Bronchial epithelial cell (primary cell): Measurements from ENCODE around the gene TLE5. TPM values are rescaled to one million over a fixed set of nuclear protein-coding genes. Genes with fewer than 3 reads are reported as not detected.

ENCODE experiments used
- DNase-seq: peaks from one replicate; pipeline ENCODE4 v3.0.0-alpha.2; 2010; ENCODE audit warnings: low read depth
- FAIRE-seq: peaks from 2 replicates; lab custom pipeline; 2011; peaks lifted over from hg19 to GRCh38; lab: Jason Lieb, UNC
- H3K27me3 ChIP-seq: 2 replicates; pipeline ENCODE4 v1.5.1; 2011; ENCODE audit warnings: low read length; ENCODE audit not compliant: control insufficient read depth, insufficient read depth
- H3K36me3 ChIP-seq: 2 replicates; pipeline ENCODE4 v1.5.1; 2011; ENCODE audit warnings: low read length; ENCODE audit not compliant: control insufficient read depth, insufficient read depth
- H3K4me3 ChIP-seq: 2 replicates; pipeline ENCODE4 v1.5.1; 2011; ENCODE audit warnings: mild to moderate bottlenecking, low read depth, low read length, control low read depth
- CTCF ChIP-seq: IDR thresholded peaks from 2 replicates; pipeline ENCODE4 v1.5.1; 2011; ENCODE audit warnings: mild to moderate bottlenecking, moderate library complexity, low read length, control low read depth, inconsistent platforms; ENCODE audit not compliant: insufficient read depth, severe bottlenecking
- total RNA-seq: library from RNA; depleted of rRNA; stranded (reverse); fragments of >200 nt; gene quantifications from 2 replicates; pipeline ENCODE4 v1.2.1, GENCODE V29; 2014

The TLE5 gene
- total RNA-seq, 1 donor from 2014 or later: 144 TPM

GRCh38 chr19:3003046-3003445, 59.2 kb downstream of the TLE5 start:
- DNase-seq (no peak), FAIRE-seq (no peak)

More at GRCh38 chr19:3003046-3003445, 59.2 kb downstream of the TLE5 start:
- Histone ChIP-seq H3K36me3 (no peaks in the 10 kb centered on the region), H3K27me3 (no peaks in the 10 kb centered on the region), H3K4me3 (no peak overlapping the region)
- no peak for TF ChIP-seq CTCF

Other genes starting within 250 kb of the TLE5 start
- gene ZNF554, start 242.6 kb downstream of the TLE5 start, total RNA-seq: 3.2 and 3.9 TPM in 2 replicates
- gene ZNF555, start 221.0 kb downstream of the TLE5 start, total RNA-seq: 4.6 and 4.7 TPM in 2 replicates
- gene ZNF556, start 195.2 kb downstream of the TLE5 start, total RNA-seq: 2.0 and 2.4 TPM in 2 replicates
- gene ZNF57, start 161.6 kb downstream of the TLE5 start, total RNA-seq: 11.1 and 11.6 TPM in 2 replicates
- gene ZNF77, start 117.5 kb downstream of the TLE5 start, total RNA-seq: 7.9 and 9.2 TPM in 2 replicates
- gene TLE6, start 84.9 kb downstream of the TLE5 start, total RNA-seq: under 0.01 TPM in 1 of 2 replicates, not detected in the other
- gene TLE2, start 33.2 kb downstream of the TLE5 start, total RNA-seq: 0.53 and 1.0 TPM in 2 replicates
- 47.9 and 48.1 TPM in 2 replicates for gene GNA11, start 31.9 kb upstream of the TLE5 start, total RNA-seq
- 85.0 and 106 TPM in 2 replicates for gene GNA15, start 73.5 kb upstream of the TLE5 start, total RNA-seq
- gene S1PR4, start 116.3 kb upstream of the TLE5 start, total RNA-seq: 0.26 and 0.90 TPM in 2 replicates
- 37.9 and 41.6 TPM in 2 replicates for gene NCLN, start 123.4 kb upstream of the TLE5 start, total RNA-seq
- gene CELF5, start 162.2 kb upstream of the TLE5 start, total RNA-seq: not detected in 2 replicates